ENCODE measurements around the gene KCNC3. TPM values are rescaled to one million over a fixed set of nuclear protein-coding genes. Genes with fewer than 3 reads are reported as not detected.

The KCNC3 gene
- polyA plus RNA-seq, 1 donor from 2014 or later, result 0.97 TPM

GRCh38 chr19:50268501-50268900 is 60.7 kb downstream of the KCNC3 start:
- H3K9me3 ChIP-seq (ENCODE audit: low read length), result no peaks in the 10 kb centered on the region
- no peak overlapping the region for H3K4me3 ChIP-seq (ENCODE audit: low read length)
- no peak overlapping the region for H3K9ac ChIP-seq (ENCODE audit: low read length)
- H3K36me3 ChIP-seq (ENCODE audit: insufficient read depth, low read length), result no peaks in the 10 kb centered on the region
- H3F3A ChIP-seq (ENCODE audit: insufficient read depth, low read length, poor library complexity, severe bottlenecking), result no peaks in the 10 kb centered on the region
- H3K27ac ChIP-seq (ENCODE audit: low read length), result no peak overlapping the region
- H4K20me1 ChIP-seq (ENCODE audit: insufficient read depth), result no peaks in the 10 kb centered on the region
- H2AFZ ChIP-seq (ENCODE audit: low read depth, low read length), result no peak overlapping the region
- no peaks in the 10 kb centered on the region for H3K9me2 ChIP-seq (ENCODE audit: insufficient read depth, low read length)
- no peak overlapping the region for H3K4me2 ChIP-seq (ENCODE audit: low read length)
- no peaks in the 10 kb centered on the region for H3K27me3 ChIP-seq (ENCODE audit: insufficient read depth, low read depth, low read length)
- H3K79me2 ChIP-seq (replicated peaks; ENCODE audit: insufficient read depth, low read length), result no peaks in the 10 kb centered on the region
- TF ChIP-seq MXI1 (conservative IDR thresholded peaks at IDR 0.05; ENCODE audit: poor library complexity, severe bottlenecking) (no peak), REST (IDR thresholded peaks at IDR 0.05; ENCODE audit: borderline replicate concordance) (no peak), EZH2 (IDR thresholded peaks at IDR 0.05; ENCODE audit: borderline replicate concordance, insufficient read depth, low read length, poor library complexity, severe bottlenecking) (no peak), POLR2AphosphoS5 (IDR thresholded peaks at IDR 0.05) (no peak), RAD21 (conservative IDR thresholded peaks at IDR 0.05) (no peak), TAF1 (IDR thresholded peaks at IDR 0.05; ENCODE audit: low read depth) (no peak), SMC3 (conservative IDR thresholded peaks at IDR 0.05; ENCODE audit: poor library complexity) (no peak), CTCF (IDR thresholded peaks at IDR 0.05; ENCODE audit: poor library complexity, severe bottlenecking) (no peak), EP300 (conservative IDR thresholded peaks at IDR 0.05; ENCODE audit: poor library complexity, severe bottlenecking) (no peak)

- Histone ChIP-seq H3K27me3 (ENCODE audit: insufficient read depth, low read depth, low read length) (no peaks in the 10 kb centered on the region), H3K9ac (ENCODE audit: low read length) (no peak overlapping the region), H4K20me1 (ENCODE audit: insufficient read depth) (no peaks in the 10 kb centered on the region), H3K9me3 (ENCODE audit: low read length) (no peaks in the 10 kb centered on the region), H3K27ac (ENCODE audit: low read length) (no peak overlapping the region), H3K36me3 (ENCODE audit: insufficient read depth, low read length) (no peaks in the 10 kb centered on the region), H3K4me3 (ENCODE audit: low read length) (no peak overlapping the region), H3K4me2 (ENCODE audit: low read length) (no peak overlapping the region), H3F3A (ENCODE audit: insufficient read depth, low read length, poor library complexity, severe bottlenecking) (no peaks in the 10 kb centered on the region), H2AFZ (ENCODE audit: low read depth, low read length) (no peak overlapping the region), H3K79me2 (replicated peaks; ENCODE audit: insufficient read depth, low read length) (no peaks in the 10 kb centered on the region), H3K9me2 (ENCODE audit: insufficient read depth, low read length) (no peaks in the 10 kb centered on the region)
- TF ChIP-seq SMC3 (conservative IDR thresholded peaks at IDR 0.05; ENCODE audit: poor library complexity), result no peak
Observed at GRCh38 chr19:50268041-50268440, 61.1 kb downstream of the KCNC3 start.

GRCh38 chr19:50266896-50267295 is 62.3 kb downstream of the KCNC3 start:
- Histone ChIP-seq H3K9me2 (ENCODE audit: insufficient read depth, low read length) (no peaks in the 10 kb centered on the region), H3K4me2 (ENCODE audit: low read length) (no peak overlapping the region), H3K27me3 (ENCODE audit: insufficient read depth, low read depth, low read length) (no peaks in the 10 kb centered on the region)

More at GRCh38 chr19:50266896-50267295, 62.3 kb downstream of the KCNC3 start:
- Histone ChIP-seq H2AFZ (ENCODE audit: low read depth, low read length) (no peak overlapping the region), H3K4me3 (ENCODE audit: low read length) (no peak overlapping the region), H3K79me2 (replicated peaks; ENCODE audit: insufficient read depth, low read length) (no peaks in the 10 kb centered on the region), H3K36me3 (ENCODE audit: insufficient read depth, low read length) (no peaks in the 10 kb centered on the region), H3K9me3 (ENCODE audit: low read length) (no peaks in the 10 kb centered on the region), H3K27ac (ENCODE audit: low read length) (no peak overlapping the region), H3K9ac (ENCODE audit: low read length) (no peak overlapping the region), H3F3A (ENCODE audit: insufficient read depth, low read length, poor library complexity, severe bottlenecking) (no peaks in the 10 kb centered on the region), H4K20me1 (ENCODE audit: insufficient read depth) (no peaks in the 10 kb centered on the region)
- TF ChIP-seq REST (IDR thresholded peaks at IDR 0.05; ENCODE audit: borderline replicate concordance) (no peak), MXI1 (conservative IDR thresholded peaks at IDR 0.05; ENCODE audit: poor library complexity, severe bottlenecking) (no peak), POLR2AphosphoS5 (IDR thresholded peaks at IDR 0.05) (no peak), SMC3 (conservative IDR thresholded peaks at IDR 0.05; ENCODE audit: poor library complexity) (no peak)
